GM10266 (cell line): Measurements from ENCODE around the gene TMX1.

Source experiments
- DNase-seq: peaks from one replicate; pipeline ENCODE4 v3.0.0; 2012; ENCODE audit errors: extremely low spot score
- CTCF ChIP-seq: IDR thresholded peaks from 2 replicates; pipeline ENCODE4 v1.5.1; 2012; ENCODE audit warnings: mild to moderate bottlenecking, low read depth; ENCODE audit not compliant: control insufficient read depth, insufficient read depth; ENCODE audit errors: missing control alignments

TMX1 gene

DNA sequence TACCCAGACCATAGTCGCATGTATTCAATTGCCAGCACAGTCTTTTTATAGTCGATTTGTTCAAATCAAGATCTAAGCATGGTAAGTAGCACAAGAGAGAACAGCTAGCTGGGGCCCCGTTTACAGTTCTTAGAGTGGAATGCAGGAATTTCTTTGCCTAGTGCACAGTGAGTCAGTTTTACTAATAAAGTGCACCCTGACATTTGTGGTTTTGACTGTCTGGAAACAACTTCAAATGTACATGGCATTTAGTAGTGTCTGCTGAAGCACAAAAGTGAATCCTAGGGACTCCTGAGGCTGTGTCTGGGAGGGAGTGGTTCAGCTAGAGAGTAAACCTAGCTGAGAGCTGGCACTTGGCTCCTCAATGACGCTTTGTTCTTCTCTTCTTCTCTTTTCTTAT is 64.9 kb downstream of the TMX1 start:
- TF ChIP-seq CTCF = no peak
- no peak for DNase-seq

DNA sequence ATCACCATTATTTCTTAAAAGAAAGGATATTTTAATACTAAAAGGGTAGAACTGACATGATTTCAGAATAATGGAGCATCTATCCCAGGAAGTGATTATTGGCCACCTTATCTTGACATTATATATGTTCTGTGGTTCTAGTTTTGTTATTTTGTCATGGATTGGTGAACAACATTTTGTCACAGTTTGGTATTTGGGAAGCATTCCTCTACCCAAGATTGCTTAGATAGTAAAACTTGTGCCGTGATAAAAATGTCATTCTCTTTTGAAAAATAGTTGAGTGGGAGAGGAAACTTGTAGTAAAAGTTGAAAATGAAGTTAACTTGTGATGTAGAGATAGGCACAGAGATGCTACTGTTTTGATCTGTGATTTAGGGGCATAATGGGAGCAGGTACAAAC is 65.7 kb downstream of the TMX1 start:
- no peak for TF ChIP-seq CTCF
- no peak for DNase-seq
